ENCODE data around the gene NPTXR.

- TF ChIP-seq EGR1 (IDR thresholded peaks at IDR 0.05; ENCODE audit: borderline replicate concordance in 1 of 2, low read depth in 2 of 2, low read length in 2 of 2) (no peak), PAX8 (IDR thresholded peaks at IDR 0.05) (no peak), BCL3 (IDR thresholded peaks at IDR 0.05; ENCODE audit: borderline replicate concordance, insufficient read depth, low read depth, low read length, poor library complexity, severe bottlenecking) (no peak), RAD51 (IDR thresholded peaks at IDR 0.05) (no peak), CTCF (IDR thresholded peaks at IDR 0.05 in 2 of 3, conservative IDR thresholded peaks at IDR 0.05 in 1 of 3; ENCODE audit: control insufficient read depth in 2 of 3, extremely low read depth in 1 of 3, insufficient read depth in 1 of 3, low read depth in 3 of 3, low read length in 3 of 3) (no peak), SP1 (IDR thresholded peaks at IDR 0.05; ENCODE audit: low read depth, low read length) (no peak), BHLHE40 (IDR thresholded peaks at IDR 0.05; ENCODE audit: borderline replicate concordance in 1 of 2, low read depth in 2 of 2, low read length in 1 of 2) (no peak), SMC3 (IDR thresholded peaks at IDR 0.05; ENCODE audit: borderline replicate concordance, low read length) (no peak)
Measured at GRCh38 chr22:38828616-38829205, 15.1 kb downstream of the NPTXR start.

All from GM12878 (cell line).